ENCODE measurements around the gene PLIN5. TPM values are rescaled to one million over a fixed set of nuclear protein-coding genes. Genes with fewer than 3 reads are reported as not detected.

PLIN5 gene
- total RNA-seq, 4 donors from 2014 or later: 23.8 to 153 (median 32.8) TPM

- TF ChIP-seq, protein P1, sequence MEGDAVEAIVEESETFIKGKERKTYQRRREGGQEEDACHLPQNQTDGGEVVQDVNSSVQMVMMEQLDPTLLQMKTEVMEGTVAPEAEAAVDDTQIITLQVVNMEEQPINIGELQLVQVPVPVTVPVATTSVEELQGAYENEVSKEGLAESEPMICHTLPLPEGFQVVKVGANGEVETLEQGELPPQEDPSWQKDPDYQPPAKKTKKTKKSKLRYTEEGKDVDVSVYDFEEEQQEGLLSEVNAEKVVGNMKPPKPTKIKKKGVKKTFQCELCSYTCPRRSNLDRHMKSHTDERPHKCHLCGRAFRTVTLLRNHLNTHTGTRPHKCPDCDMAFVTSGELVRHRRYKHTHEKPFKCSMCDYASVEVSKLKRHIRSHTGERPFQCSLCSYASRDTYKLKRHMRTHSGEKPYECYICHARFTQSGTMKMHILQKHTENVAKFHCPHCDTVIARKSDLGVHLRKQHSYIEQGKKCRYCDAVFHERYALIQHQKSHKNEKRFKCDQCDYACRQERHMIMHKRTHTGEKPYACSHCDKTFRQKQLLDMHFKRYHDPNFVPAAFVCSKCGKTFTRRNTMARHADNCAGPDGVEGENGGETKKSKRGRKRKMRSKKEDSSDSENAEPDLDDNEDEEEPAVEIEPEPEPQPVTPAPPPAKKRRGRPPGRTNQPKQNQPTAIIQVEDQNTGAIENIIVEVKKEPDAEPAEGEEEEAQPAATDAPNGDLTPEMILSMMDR (IDR thresholded peaks at IDR 0.05; ENCODE audit: low read depth): no peak
Measured at GRCh38 chr19:4525563-4526002, 9.4 kb downstream of the PLIN5 start.

DNA sequence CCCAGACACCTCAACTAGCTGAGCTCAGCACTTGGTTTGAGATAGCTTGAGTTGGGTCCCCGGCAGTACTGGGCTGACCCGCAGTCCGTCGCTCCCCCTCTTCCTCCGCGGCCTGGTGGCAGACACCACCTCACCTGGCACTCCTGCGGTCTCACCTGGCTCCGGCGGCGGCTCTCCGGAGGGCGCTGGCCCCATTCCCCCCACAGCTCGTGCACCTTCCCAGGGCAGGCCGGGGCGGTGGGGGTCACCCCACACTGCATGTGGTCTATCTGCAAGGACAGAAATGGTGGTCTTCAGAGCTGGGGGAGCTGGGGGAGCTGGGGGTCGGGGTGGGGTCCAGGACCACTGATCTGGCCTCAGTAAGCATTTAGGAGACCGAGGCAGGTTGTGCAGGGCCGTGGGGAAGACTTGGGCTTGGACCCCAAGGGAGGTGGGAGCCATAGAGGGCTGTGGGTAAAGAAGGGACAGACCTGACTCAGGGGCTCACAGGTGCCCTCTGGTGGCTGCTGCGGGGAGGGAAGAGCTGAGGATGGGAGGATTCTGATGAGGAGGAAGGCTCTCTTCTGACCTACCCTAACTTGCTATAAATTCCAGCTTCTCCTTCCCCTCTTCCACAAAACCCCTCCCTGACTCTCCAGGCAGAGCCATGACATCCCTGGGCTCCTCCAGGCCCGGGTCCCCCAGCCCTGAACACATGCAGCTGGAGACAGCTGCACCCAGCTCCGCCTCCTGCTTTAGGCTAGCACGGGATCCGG, 10.0 kb downstream of the PLIN5 start:
- TF ChIP-seq, protein P1 (IDR thresholded peaks at IDR 0.05; ENCODE audit: low read depth): no peak

DNA sequence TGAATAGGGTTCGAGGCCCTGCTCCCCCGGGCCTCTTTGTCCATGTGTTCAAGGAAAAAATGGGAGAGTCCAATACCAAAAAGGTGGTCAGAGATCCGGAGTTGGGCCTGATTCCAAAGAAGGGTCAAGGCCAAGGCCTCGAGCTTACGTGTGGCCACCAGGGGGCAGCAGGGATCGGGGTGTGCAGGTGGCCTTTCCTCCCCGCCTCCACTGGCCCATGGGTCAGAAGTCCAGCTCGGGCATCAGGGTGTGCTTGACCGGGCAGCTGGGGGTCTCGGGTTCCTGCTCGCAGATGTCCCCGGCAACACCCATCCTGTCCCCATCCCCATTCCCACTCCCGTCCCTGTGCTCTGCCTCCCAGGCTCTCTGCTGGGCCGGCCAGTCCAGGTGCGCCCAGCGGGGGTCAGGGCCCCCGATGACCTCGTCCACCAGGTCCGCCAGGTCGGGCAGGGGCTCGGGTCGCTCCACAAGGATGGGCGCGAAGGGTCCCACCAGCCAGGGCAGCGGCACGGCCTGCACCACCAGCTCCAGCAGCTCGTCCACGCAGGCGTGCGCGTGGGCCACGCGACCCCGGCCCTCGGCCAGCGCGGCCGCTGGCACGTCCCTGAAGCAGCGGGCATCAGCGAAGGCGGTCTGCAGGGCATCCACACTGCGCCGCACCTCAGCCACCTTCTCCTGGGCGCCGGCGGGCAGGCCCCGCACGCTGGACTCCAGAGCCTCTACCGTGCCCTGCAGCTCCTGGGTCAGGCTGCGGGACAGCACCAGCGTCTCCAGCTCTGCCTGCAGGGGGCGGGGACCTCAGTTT, 11.5 kb downstream of the PLIN5 start:
- TF ChIP-seq, protein P1 (IDR thresholded peaks at IDR 0.05; ENCODE audit: low read depth): no peak

- TF ChIP-seq, protein P1 (IDR thresholded peaks at IDR 0.05; ENCODE audit: low read depth): no peak
Measured at GRCh38 chr19:4522291-4523002, 12.6 kb downstream of the PLIN5 start.

- TF ChIP-seq, protein P1 (IDR thresholded peaks at IDR 0.05; ENCODE audit: low read depth): no peak
Measured at GRCh38 chr19:4521888-4522242, 13.2 kb downstream of the PLIN5 start.

- TF ChIP-seq, protein P1 (IDR thresholded peaks at IDR 0.05; ENCODE audit: low read depth): no peak
Measured at GRCh38 chr19:4521170-4521887, 13.7 kb downstream of the PLIN5 start.
